OCI-M2 (cell line): ENCODE results near the gene SLC9A2.

Source experiments
- DNase-seq: peaks from one replicate; lab custom pipeline; 2025; ENCODE audit not compliant: unreplicated experiment; lab: John Stamatoyannopoulos, UW

Gene SLC9A2

GRCh38 chr2:102724553-102724952 lies 105.2 kb downstream of the SLC9A2 start:
- no peak for DNase-seq

- DNase-seq = no peak
Observed at GRCh38 chr2:102726128-102727087, 107.1 kb downstream of the SLC9A2 start.

- no peak for DNase-seq
Observed at GRCh38 chr2:102735416-102736109, 116.2 kb downstream of the SLC9A2 start.

GRCh38 chr2:102736110-102736409 lies 116.7 kb downstream of the SLC9A2 start:
- no peak for DNase-seq

GRCh38 chr2:102736410-102737409 lies 117.4 kb downstream of the SLC9A2 start:
- no peak for DNase-seq

- no peak for DNase-seq
Observed at GRCh38 chr2:102737431-102737830, 118.1 kb downstream of the SLC9A2 start.

- DNase-seq = no peak
Observed at GRCh38 chr2:102743259-102743658, 123.9 kb downstream of the SLC9A2 start.

- no peak for DNase-seq
Observed at GRCh38 chr2:102748107-102748506, 128.8 kb downstream of the SLC9A2 start.

GRCh38 chr2:102749938-102750337 lies 130.6 kb downstream of the SLC9A2 start:
- DNase-seq = no peak

GRCh38 chr2:102753563-102754159 lies 134.3 kb downstream of the SLC9A2 start:
- DNase-seq = no peak

GRCh38 chr2:102754456-102755145 lies 135.2 kb downstream of the SLC9A2 start:
- no peak for DNase-seq

GRCh38 chr2:102755284-102755683 lies 135.9 kb downstream of the SLC9A2 start:
- no peak for DNase-seq

GRCh38 chr2:102758439-102758838 lies 139.1 kb downstream of the SLC9A2 start:
- DNase-seq = no peak
